Ectodermal cell (in vitro differentiated cells): ENCODE results near the gene DNAJC5G.

Source experiments
- H3K27ac ChIP-seq: 2 replicates; pipeline ENCODE4 v1.7.0; 2013; ENCODE audit warnings: mild to moderate bottlenecking, low read depth, low read length; ENCODE audit not compliant: insufficient read depth, poor library complexity, severe bottlenecking
- H3K27me3 ChIP-seq: 2 replicates; pipeline ENCODE4 v1.7.0; 2013; ENCODE audit warnings: mild to moderate bottlenecking, low read length; ENCODE audit not compliant: insufficient read depth, control insufficient read depth, poor library complexity, severe bottlenecking
- H3K36me3 ChIP-seq: one replicate; pipeline ENCODE4 v1.7.0; 2013; ENCODE audit warnings: low read length; ENCODE audit not compliant: control insufficient read depth, insufficient read depth
- H3K4me1 ChIP-seq: one replicate; pipeline ENCODE4 v1.7.0; 2013; ENCODE audit warnings: low read length; ENCODE audit not compliant: control insufficient read depth, insufficient read depth
- H3K4me3 ChIP-seq: 2 replicates; pipeline ENCODE4 v1.7.0; 2013; ENCODE audit warnings: low read depth, low read length, control low read depth; ENCODE audit not compliant: insufficient read depth
- H3K9me3 ChIP-seq: 2 replicates; pipeline ENCODE4 v1.7.0; 2013; ENCODE audit warnings: mild to moderate bottlenecking, low read length, moderate library complexity; ENCODE audit not compliant: control insufficient read depth
- WGBS, 2 experiments: methylation state at CpG; one replicate each; pipeline ENCODE4 v1.1.7; 2013; ENCODE audit warnings: missing lambda C conversion rate in 2 of 2; 5-methylcytosine and 5-hydroxymethylcytosine counted together

The DNAJC5G gene

GRCh38 chr2:27241761-27242613, 33.2 kb upstream of the DNAJC5G start:
- Histone ChIP-seq H3K4me3 (no peak overlapping the region), H3K4me1 (no peaks in the 10 kb centered on the region), H3K27ac (no peak overlapping the region), H3K36me3 (peaks cover 66% of the 10 kb centered on the region), H3K9me3 (no peaks in the 10 kb centered on the region), H3K27me3 (no peaks in the 10 kb centered on the region)
- WGBS, 2 experiments, result 95 to 96% methylated on average over 24 of the region's 24 CpGs

- whole genome bisulfite sequencing, 2 experiments, result 96 to 97% methylated on average over 16 of the region's 16 CpGs
- Histone ChIP-seq H3K36me3 (peaks cover 60% of the 10 kb centered on the region), H3K27ac (no peak overlapping the region), H3K27me3 (no peaks in the 10 kb centered on the region), H3K9me3 (no peaks in the 10 kb centered on the region), H3K4me1 (no peaks in the 10 kb centered on the region), H3K4me3 (no peak overlapping the region)
Measured at GRCh38 chr2:27242614-27242951, 32.6 kb upstream of the DNAJC5G start.

GRCh38 chr2:27243391-27244130, 31.7 kb upstream of the DNAJC5G start:
- Histone ChIP-seq H3K4me1 (no peaks in the 10 kb centered on the region), H3K27me3 (no peaks in the 10 kb centered on the region), H3K9me3 (no peaks in the 10 kb centered on the region), H3K36me3 (peaks cover 54% of the 10 kb centered on the region), H3K4me3 (no peak overlapping the region), H3K27ac (no peak overlapping the region)
- 92 to 94% methylated on average over 19 of the region's 19 CpGs for WGBS, 2 experiments

GRCh38 chr2:27245116-27245515, 30.1 kb upstream of the DNAJC5G start:
- Histone ChIP-seq H3K27ac (no peak overlapping the region), H3K4me1 (no peaks in the 10 kb centered on the region), H3K9me3 (no peaks in the 10 kb centered on the region), H3K4me3 (no peak overlapping the region), H3K27me3 (no peaks in the 10 kb centered on the region), H3K36me3 (peaks cover 42% of the 10 kb centered on the region)
- WGBS, 2 experiments, result 91 to 94% methylated on average over 9 to 10 of the region's 10 CpGs

GRCh38 chr2:27245626-27246025, 29.6 kb upstream of the DNAJC5G start:
- Histone ChIP-seq H3K27ac (no peak overlapping the region), H3K9me3 (no peaks in the 10 kb centered on the region), H3K4me3 (no peak overlapping the region), H3K36me3 (peaks cover 37% of the 10 kb centered on the region), H3K4me1 (no peaks in the 10 kb centered on the region), H3K27me3 (peaks cover 2% of the 10 kb centered on the region)
- WGBS, 2 experiments, result 93 to 97% methylated on average over 4 of the region's 4 CpGs

- H3K27me3 ChIP-seq, result peaks cover 12% of the 10 kb centered on the region
- H3K27ac ChIP-seq, result no peak overlapping the region
- no peaks in the 10 kb centered on the region for H3K9me3 ChIP-seq
- peaks cover 16% of the 10 kb centered on the region for H3K36me3 ChIP-seq
- H3K4me1 ChIP-seq, result no peaks in the 10 kb centered on the region
- WGBS, 2 experiments, result 69 to 72% methylated on average over 4 of the region's 4 CpGs
- H3K4me3 ChIP-seq, result no peak overlapping the region
Measured at GRCh38 chr2:27247893-27248292, 27.3 kb upstream of the DNAJC5G start.

GRCh38 chr2:27249159-27249890, 25.9 kb upstream of the DNAJC5G start:
- Histone ChIP-seq H3K27ac (no peak overlapping the region), H3K9me3 (no peaks in the 10 kb centered on the region), H3K27me3 (peaks cover 12% of the 10 kb centered on the region), H3K4me1 (no peaks in the 10 kb centered on the region), H3K36me3 (peaks cover 1% of the 10 kb centered on the region), H3K4me3 (no peak overlapping the region)
- 83 to 87% methylated on average over 12 of the region's 12 CpGs for WGBS, 2 experiments

GRCh38 chr2:27249891-27250651, 25.2 kb upstream of the DNAJC5G start:
- Histone ChIP-seq H3K4me3 (no peak overlapping the region), H3K4me1 (no peaks in the 10 kb centered on the region), H3K27me3 (peaks cover 12% of the 10 kb centered on the region), H3K36me3 (no peaks in the 10 kb centered on the region), H3K27ac (no peak overlapping the region), H3K9me3 (no peaks in the 10 kb centered on the region)
- 13 to 15% methylated on average over 22 of the region's 22 CpGs for WGBS, 2 experiments

GRCh38 chr2:27250652-27251379, 24.4 kb upstream of the DNAJC5G start:
- Histone ChIP-seq H3K4me3 (no peak overlapping the region), H3K27ac (no peak overlapping the region), H3K9me3 (no peaks in the 10 kb centered on the region), H3K4me1 (no peaks in the 10 kb centered on the region), H3K27me3 (peaks cover 12% of the 10 kb centered on the region), H3K36me3 (no peaks in the 10 kb centered on the region)
- WGBS, 2 experiments, result 55 to 57% methylated on average over 12 of the region's 13 CpGs
